Fibroblast of pulmonary artery (primary cell): ENCODE results near the gene SLC8B1.

Experiments used
- DNase-seq: peaks from one replicate; pipeline ENCODE4 v3.0.0-alpha.2; 2010; ENCODE audit warnings: low read depth
- H3K4me3 ChIP-seq: replicated peaks from 2 replicates; pipeline ENCODE4 v1.5.1; 2011; ENCODE audit warnings: low read depth, mild to moderate bottlenecking, control low read depth, low read length, moderate library complexity
- TF ChIP-seq, protein P1 (sequence below): IDR thresholded peaks from 2 replicates; pipeline ENCODE4 v1.5.1; 2011; ENCODE audit warnings: mild to moderate bottlenecking, control low read depth, low read length, inconsistent platforms; ENCODE audit errors: missing control alignments

SLC8B1 gene

DNA sequence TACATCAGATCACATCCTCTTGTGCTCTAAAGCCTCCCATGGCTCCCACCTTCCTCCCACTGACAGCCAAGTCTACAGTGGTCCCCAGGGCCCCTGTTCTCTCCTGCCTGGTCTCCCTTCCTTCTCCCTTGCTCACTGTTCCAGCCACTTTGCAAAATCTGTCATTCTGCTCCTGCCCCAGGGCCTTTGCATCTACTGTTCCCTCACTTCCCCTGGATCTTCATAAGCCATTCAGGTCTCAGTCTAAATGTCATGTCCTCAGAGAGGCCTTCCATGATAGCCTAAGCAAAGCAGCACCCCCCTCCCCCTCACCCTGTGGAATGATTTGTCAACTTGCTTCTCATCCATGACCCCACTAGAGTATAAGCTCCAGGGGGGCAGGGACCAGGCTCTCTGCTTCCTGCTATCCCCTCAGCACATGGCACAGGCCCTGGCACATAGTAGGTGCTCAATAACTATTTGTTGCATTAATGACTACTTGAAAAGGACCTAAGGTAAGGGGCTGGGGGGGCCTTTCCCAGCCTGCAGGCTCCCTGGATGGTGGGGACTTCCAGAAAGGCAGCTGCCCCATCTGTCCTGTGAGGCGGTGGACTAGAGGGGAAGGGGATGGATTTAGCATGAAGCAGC lies 5.0 kb downstream of the SLC8B1 start:
- no peak overlapping the region for H3K4me3 ChIP-seq
- TF ChIP-seq, protein P1, sequence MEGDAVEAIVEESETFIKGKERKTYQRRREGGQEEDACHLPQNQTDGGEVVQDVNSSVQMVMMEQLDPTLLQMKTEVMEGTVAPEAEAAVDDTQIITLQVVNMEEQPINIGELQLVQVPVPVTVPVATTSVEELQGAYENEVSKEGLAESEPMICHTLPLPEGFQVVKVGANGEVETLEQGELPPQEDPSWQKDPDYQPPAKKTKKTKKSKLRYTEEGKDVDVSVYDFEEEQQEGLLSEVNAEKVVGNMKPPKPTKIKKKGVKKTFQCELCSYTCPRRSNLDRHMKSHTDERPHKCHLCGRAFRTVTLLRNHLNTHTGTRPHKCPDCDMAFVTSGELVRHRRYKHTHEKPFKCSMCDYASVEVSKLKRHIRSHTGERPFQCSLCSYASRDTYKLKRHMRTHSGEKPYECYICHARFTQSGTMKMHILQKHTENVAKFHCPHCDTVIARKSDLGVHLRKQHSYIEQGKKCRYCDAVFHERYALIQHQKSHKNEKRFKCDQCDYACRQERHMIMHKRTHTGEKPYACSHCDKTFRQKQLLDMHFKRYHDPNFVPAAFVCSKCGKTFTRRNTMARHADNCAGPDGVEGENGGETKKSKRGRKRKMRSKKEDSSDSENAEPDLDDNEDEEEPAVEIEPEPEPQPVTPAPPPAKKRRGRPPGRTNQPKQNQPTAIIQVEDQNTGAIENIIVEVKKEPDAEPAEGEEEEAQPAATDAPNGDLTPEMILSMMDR, result no peak
- DNase-seq, result no peak

DNA sequence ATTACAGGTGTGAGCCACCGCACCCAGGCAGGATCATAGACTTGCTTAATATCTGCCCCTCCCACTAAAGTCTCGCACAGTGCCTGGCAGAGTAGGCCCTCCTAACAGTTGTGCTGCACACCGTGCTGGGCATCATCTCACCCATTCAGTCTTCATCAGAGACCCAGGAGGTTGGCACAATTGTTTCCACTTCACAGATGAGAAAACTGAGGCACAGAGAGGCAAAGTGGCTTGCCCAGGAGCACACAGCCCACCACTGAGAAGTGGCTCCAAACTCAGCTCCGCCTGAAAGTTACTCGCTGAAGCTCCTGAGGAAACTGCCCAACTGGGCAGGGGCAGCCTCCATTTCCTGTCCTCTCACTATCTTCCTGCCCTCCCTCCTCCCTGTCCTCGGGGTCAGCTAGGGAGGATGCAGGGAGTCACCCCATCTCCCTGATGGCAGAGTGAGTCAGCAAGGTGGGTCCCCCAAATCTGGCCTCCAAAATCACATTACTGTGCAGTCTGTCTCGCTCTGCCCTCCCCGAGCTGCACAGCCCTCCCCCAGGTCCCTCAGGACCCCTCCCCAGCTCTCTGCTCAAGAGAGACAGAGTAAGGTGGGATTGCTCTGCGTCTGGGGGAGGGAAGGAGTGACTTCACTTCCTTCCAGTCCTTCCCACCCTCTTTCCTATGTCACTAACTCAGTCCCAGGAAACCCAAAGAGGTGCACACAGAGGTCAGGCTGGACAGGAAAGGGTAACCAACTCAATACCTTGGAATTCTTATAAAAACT lies 5.7 kb downstream of the SLC8B1 start:
- DNase-seq, result peak; percentile 51
- TF ChIP-seq, protein P1, result no peak
- H3K4me3 ChIP-seq, result no peak overlapping the region

DNA sequence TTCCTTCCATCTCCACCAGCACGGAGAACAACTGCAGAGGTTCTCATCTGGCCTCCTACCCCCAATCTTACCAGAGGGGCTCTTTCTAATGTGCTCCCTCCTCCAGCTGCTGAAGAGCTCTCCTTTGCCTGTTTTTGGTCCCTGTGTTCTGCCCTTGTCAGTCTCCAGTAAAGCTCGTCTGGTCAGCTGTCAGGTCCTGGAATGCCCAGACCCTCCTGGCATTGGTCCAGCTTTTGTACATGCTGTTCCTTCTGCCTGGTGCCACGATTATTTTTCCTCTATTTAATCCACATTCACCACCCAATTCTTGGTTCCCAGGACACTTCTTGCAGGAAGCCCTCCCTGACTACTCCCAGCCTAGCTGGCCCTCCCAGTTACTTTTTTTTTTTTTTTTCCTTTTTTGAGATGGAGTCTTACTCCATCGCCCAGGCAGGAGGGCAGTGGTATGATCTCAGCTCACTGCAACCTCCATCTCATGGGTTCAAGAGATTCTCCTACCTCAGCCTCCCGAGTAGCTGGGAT lies 6.5 kb downstream of the SLC8B1 start:
- TF ChIP-seq, protein P1, result no peak
- no peak for DNase-seq
- no peak overlapping the region for H3K4me3 ChIP-seq

DNA sequence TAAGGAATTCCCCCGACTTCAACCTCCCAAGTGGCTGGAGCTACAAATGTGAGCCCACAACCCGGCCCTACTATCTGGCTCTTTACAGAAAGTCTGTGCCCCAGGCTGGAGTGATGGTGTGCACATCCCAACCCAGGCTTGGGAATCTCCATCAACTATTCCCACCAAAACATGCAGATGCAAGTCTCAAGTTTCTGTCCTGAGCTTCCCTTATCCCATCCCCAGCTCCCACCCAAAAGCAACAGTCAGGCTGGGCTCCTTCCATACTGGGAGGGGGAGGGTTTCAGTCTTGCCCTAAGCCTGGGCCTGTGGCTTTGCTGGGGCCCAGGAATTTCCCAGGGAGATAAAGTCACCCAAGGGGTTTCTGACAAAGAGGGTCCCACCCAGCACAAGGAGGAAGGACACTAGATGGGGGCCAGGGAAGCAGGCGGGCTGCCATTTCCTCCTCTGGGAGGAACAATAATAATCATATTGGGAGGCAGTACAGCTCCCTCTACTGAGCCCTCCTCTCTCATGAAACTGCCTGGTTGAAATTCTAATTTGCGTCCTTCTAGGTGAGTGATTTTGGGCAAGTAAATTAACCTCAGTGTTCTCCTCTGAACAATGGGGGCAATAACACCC lies 8.0 kb downstream of the SLC8B1 start:
- no peak overlapping the region for H3K4me3 ChIP-seq
- DNase-seq, result no peak
- TF ChIP-seq, protein P1, result peak; percentile 36

DNA sequence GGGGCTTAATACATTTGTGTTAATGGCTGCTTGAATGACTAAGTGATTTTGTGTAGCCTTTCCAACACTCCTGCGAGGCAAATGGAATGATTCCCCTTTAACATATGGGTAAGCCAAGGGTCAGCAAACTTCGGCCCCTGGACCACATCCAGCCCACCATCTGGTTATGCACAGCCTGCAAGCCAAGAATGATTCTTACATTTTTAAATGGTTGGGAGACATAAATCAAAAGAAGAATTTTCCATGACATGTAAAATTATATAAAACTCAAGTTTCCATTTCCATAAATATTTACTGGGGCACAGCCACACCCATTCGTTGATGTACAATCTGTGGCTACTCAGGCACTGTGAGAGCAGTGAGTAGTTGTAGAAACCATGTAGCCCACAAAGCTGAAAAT lies 9.0 kb downstream of the SLC8B1 start:
- H3K4me3 ChIP-seq, result no peak overlapping the region
- TF ChIP-seq, protein P1, result no peak
- peak; percentile 66 for DNase-seq

DNA sequence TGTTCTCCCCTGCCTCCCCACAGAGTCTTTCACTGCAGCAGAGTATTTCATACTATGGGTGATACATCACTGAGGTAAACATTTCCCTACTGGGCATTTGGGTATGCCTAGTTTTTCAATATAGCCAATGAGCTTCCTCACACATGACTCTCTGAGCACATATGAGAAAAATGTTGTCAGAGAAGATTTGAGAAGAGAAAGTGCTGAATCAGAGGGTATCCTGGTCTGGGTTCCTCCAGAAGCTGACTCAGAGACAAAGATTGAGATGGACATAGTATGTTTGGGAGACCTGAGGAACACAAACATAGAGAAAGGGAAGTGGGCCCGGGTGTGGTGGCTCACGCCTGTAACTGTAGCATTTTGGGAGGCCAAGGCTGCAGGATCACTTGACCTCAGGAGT lies 12.6 kb downstream of the SLC8B1 start:
- TF ChIP-seq, protein P1, result no peak
- no peak overlapping the region for H3K4me3 ChIP-seq
- DNase-seq, result peak; percentile 68
